ENCODE data around the gene PTPRN2. TPM values are rescaled to one million over a fixed set of nuclear protein-coding genes. Genes with fewer than 3 reads are reported as not detected.

The PTPRN2 gene
- total RNA-seq, 1 donor from 2014 or later = 1.8 TPM

- intact Hi-C loops (cut with micrococcal nuclease) = no loop called here
- TF ChIP-seq CTCF (IDR thresholded peaks at IDR 0.05) = no peak
- POLR2A ChIA-PET = no interaction called here
- Mint-ChIP-seq H3K27ac (no peak overlapping the region), H3K9me3 (peaks cover 3% of the 10 kb centered on the region), H3K36me3 (ENCODE audit: low read depth) (no peaks in the 10 kb centered on the region), H3K27me3 (no peaks in the 10 kb centered on the region), H3K4me3 (no peak overlapping the region), H3K4me1 (no peaks in the 10 kb centered on the region)
- ATAC-seq (ENCODE audit: low read depth) = no peak
- CTCF ChIA-PET = no interaction called here
- DNase-seq = no peak
These were observed 513.5 kb downstream of the PTPRN2 start for GRCh38 chr7:158073845-158074840.

GRCh38 chr7:158072991-158073730 lies 514.5 kb downstream of the PTPRN2 start:
- Mint-ChIP-seq H3K27me3 (no peaks in the 10 kb centered on the region), H3K36me3 (ENCODE audit: low read depth) (no peaks in the 10 kb centered on the region), H3K9me3 (peaks cover 3% of the 10 kb centered on the region), H3K4me1 (no peaks in the 10 kb centered on the region), H3K27ac (no peak overlapping the region), H3K4me3 (no peak overlapping the region)
- no peak for TF ChIP-seq CTCF (IDR thresholded peaks at IDR 0.05)
- no peak for ATAC-seq (ENCODE audit: low read depth)
- POLR2A ChIA-PET = no interaction called here
- intact Hi-C loops (cut with micrococcal nuclease) = no loop called here
- CTCF ChIA-PET = no interaction called here
- DNase-seq = no peak

- no peaks in the 10 kb centered on the region for H3K27me3 Mint-ChIP-seq
- ATAC-seq (ENCODE audit: low read depth) = no peak
- ChIA-PET CTCF (no interaction called here), POLR2A (no interaction called here)
- DNase-seq = no peak
- no peak for TF ChIP-seq CTCF (IDR thresholded peaks at IDR 0.05)
- H3K4me3 Mint-ChIP-seq = no peak overlapping the region
- H3K9me3 Mint-ChIP-seq = peaks cover 3% of the 10 kb centered on the region
- intact Hi-C loops (cut with micrococcal nuclease) = no loop called here
- H3K4me1 Mint-ChIP-seq = no peaks in the 10 kb centered on the region
- H3K27ac Mint-ChIP-seq = no peak overlapping the region
- no peaks in the 10 kb centered on the region for H3K36me3 Mint-ChIP-seq (ENCODE audit: low read depth)
These were observed 517.3 kb downstream of the PTPRN2 start for GRCh38 chr7:158070222-158070920.

- Mint-ChIP-seq H3K36me3 (ENCODE audit: low read depth) (no peaks in the 10 kb centered on the region), H3K4me1 (no peaks in the 10 kb centered on the region), H3K27ac (no peak overlapping the region), H3K9me3 (peaks cover 3% of the 10 kb centered on the region), H3K4me3 (no peak overlapping the region), H3K27me3 (no peaks in the 10 kb centered on the region)
- no peak for ATAC-seq (ENCODE audit: low read depth)
- CTCF ChIA-PET = no interaction called here
- POLR2A ChIA-PET = interaction anchor here (0.6 kb wide), 1 partner anchor 30 kb away, joined by 3 read pairs; no protein-coding TSS in a partner anchor
- no peak for TF ChIP-seq CTCF (IDR thresholded peaks at IDR 0.05)
- intact Hi-C loops (cut with micrococcal nuclease) = no loop called here
- no peak for DNase-seq
These were observed 518.8 kb downstream of the PTPRN2 start for GRCh38 chr7:158068853-158069252.
